ENCODE data around the gene OR2T27.

OR2T27 gene

DNA sequence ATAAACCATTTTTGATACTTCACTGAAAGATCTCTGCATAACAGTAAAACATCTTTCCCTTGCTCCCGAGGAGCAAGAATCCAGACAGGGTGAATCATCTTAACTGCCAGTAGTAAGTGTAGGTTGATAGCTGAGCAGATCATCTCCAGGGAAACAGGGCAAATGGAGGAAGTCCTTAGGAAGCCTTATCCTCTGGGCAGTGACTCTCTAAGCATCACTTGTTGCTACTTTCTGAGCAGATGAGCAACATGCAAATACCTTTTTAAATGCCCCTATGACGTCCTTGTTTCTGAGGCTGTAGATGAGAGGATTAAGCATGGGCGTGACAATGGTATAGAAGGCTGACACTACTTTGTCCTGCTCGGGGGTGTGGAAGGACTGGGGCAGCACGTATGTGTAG lies 29.4 kb downstream of the OR2T27 start:
- Histone ChIP-seq H3K4me2 (ENCODE audit: low read length) (no peak overlapping the region), H3K4me1 (ENCODE audit: insufficient read depth, low read length, severe bottlenecking) (no peaks in the 10 kb centered on the region), H3K9ac (ENCODE audit: low read length) (no peak overlapping the region), H3K27ac (ENCODE audit: low read depth, low read length, poor library complexity, severe bottlenecking) (no peak overlapping the region), H3F3A (ENCODE audit: insufficient read depth, low read length) (no peaks in the 10 kb centered on the region), H3K4me3 (ENCODE audit: low read depth, low read length, poor library complexity, severe bottlenecking) (no peak overlapping the region), H3K9me3 (ENCODE audit: low read length) (no peaks in the 10 kb centered on the region), H3K27me3 (ENCODE audit: insufficient read depth, low read length) (no peaks in the 10 kb centered on the region), H3K79me2 (ENCODE audit: insufficient read depth, low read length) (no peaks in the 10 kb centered on the region), H4K20me1 (ENCODE audit: insufficient read depth, low read length) (no peaks in the 10 kb centered on the region), H3K36me3 (ENCODE audit: insufficient read depth, low read length) (no peaks in the 10 kb centered on the region), H2AFZ (ENCODE audit: low read length) (no peak overlapping the region), H3K9me2 (ENCODE audit: low read depth, low read length) (no peaks in the 10 kb centered on the region)
- TF ChIP-seq, protein P1, sequence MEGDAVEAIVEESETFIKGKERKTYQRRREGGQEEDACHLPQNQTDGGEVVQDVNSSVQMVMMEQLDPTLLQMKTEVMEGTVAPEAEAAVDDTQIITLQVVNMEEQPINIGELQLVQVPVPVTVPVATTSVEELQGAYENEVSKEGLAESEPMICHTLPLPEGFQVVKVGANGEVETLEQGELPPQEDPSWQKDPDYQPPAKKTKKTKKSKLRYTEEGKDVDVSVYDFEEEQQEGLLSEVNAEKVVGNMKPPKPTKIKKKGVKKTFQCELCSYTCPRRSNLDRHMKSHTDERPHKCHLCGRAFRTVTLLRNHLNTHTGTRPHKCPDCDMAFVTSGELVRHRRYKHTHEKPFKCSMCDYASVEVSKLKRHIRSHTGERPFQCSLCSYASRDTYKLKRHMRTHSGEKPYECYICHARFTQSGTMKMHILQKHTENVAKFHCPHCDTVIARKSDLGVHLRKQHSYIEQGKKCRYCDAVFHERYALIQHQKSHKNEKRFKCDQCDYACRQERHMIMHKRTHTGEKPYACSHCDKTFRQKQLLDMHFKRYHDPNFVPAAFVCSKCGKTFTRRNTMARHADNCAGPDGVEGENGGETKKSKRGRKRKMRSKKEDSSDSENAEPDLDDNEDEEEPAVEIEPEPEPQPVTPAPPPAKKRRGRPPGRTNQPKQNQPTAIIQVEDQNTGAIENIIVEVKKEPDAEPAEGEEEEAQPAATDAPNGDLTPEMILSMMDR (IDR thresholded peaks at IDR 0.05; ENCODE audit: low read length): no peak
- no peak for TF ChIP-seq EZH2 (IDR thresholded peaks at IDR 0.05; ENCODE audit: borderline replicate concordance, low read length)

DNA sequence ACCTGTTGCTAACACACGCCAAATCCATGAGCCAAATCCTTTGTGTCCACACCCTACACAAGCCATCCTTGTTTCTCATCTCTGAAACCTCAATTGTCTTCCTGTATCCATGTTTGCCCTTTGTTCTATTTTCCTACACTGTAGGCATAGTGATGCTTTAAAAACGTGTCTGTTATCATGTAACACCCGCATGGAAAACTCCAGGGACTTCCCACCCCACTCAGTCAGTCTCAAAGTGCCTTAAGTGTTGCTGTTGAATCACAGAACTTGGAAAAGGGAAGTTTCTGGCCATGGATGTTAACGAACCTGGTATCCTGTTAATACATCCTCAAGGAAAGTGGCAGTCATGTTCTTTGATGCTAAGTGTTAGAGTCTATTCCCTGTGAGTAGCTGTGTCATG lies 30.2 kb downstream of the OR2T27 start:
- Histone ChIP-seq H4K20me1 (ENCODE audit: insufficient read depth, low read length) (no peaks in the 10 kb centered on the region), H3K79me2 (ENCODE audit: insufficient read depth, low read length) (no peaks in the 10 kb centered on the region), H3K9me2 (ENCODE audit: low read depth, low read length) (no peaks in the 10 kb centered on the region), H3F3A (ENCODE audit: insufficient read depth, low read length) (no peaks in the 10 kb centered on the region), H3K4me2 (ENCODE audit: low read length) (no peak overlapping the region), H3K4me1 (ENCODE audit: insufficient read depth, low read length, severe bottlenecking) (no peaks in the 10 kb centered on the region), H3K27me3 (ENCODE audit: insufficient read depth, low read length) (no peaks in the 10 kb centered on the region), H2AFZ (ENCODE audit: low read length) (no peak overlapping the region), H3K27ac (ENCODE audit: low read depth, low read length, poor library complexity, severe bottlenecking) (no peak overlapping the region), H3K9me3 (ENCODE audit: low read length) (no peaks in the 10 kb centered on the region), H3K4me3 (ENCODE audit: low read depth, low read length, poor library complexity, severe bottlenecking) (no peak overlapping the region), H3K36me3 (ENCODE audit: insufficient read depth, low read length) (no peaks in the 10 kb centered on the region), H3K9ac (ENCODE audit: low read length) (no peak overlapping the region)
- no peak for TF ChIP-seq EZH2 (IDR thresholded peaks at IDR 0.05; ENCODE audit: borderline replicate concordance, low read length)
- TF ChIP-seq, protein P1 (IDR thresholded peaks at IDR 0.05; ENCODE audit: low read length): no peak

DNA sequence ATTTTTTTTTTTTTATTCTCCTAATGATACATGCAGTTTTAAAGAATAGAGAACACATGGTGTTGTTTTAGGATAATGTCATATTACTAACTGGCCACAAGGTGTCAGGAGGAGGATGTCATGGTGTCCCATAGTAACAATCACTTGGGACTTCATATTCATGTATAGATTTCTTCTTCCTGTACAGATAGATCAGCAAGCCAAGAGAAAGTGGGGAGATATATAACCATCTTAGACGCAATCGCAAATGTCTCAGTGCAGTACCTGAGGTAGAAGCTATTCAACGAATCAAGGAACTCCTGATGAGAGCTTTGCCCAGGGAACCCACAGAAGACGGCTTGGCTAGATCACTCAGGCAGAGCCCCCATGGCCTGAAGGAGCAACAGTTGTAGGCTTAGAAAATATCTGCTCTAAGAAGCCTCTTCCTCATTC lies 32.7 kb downstream of the OR2T27 start:
- no peak overlapping the region for H2AFZ ChIP-seq (ENCODE audit: low read length)
- no peak overlapping the region for H3K4me2 ChIP-seq (ENCODE audit: low read length)
- no peak overlapping the region for H3K9ac ChIP-seq (ENCODE audit: low read length)
- no peak overlapping the region for H3K27ac ChIP-seq (ENCODE audit: low read depth, low read length, poor library complexity, severe bottlenecking)
- H3K36me3 ChIP-seq (ENCODE audit: insufficient read depth, low read length): no peaks in the 10 kb centered on the region
- H3K4me3 ChIP-seq (ENCODE audit: low read depth, low read length, poor library complexity, severe bottlenecking): no peak overlapping the region
- no peaks in the 10 kb centered on the region for H3K79me2 ChIP-seq (ENCODE audit: insufficient read depth, low read length)
- H3K4me1 ChIP-seq (ENCODE audit: insufficient read depth, low read length, severe bottlenecking): no peaks in the 10 kb centered on the region
- no peaks in the 10 kb centered on the region for H3K9me2 ChIP-seq (ENCODE audit: low read depth, low read length)
- H3K9me3 ChIP-seq (ENCODE audit: low read length): no peaks in the 10 kb centered on the region
- no peaks in the 10 kb centered on the region for H3F3A ChIP-seq (ENCODE audit: insufficient read depth, low read length)
- H3K27me3 ChIP-seq (ENCODE audit: insufficient read depth, low read length): no peaks in the 10 kb centered on the region
- H4K20me1 ChIP-seq (ENCODE audit: insufficient read depth, low read length): no peaks in the 10 kb centered on the region
- TF ChIP-seq, protein P1 (IDR thresholded peaks at IDR 0.05; ENCODE audit: low read length): peak; percentile 63
- no peak for TF ChIP-seq EZH2 (IDR thresholded peaks at IDR 0.05; ENCODE audit: borderline replicate concordance, low read length)
